GM21737 (cell line): ENCODE measurements around the gene CARD8.
A peak's percentile ranks its signal among the peaks of the same experiment; 100 is the strongest.

ENCODE experiments used
- ATAC-seq: cut with Tn5 transposase; IDR thresholded peaks from one replicate; pipeline ENCODE4 v1.9.1; 2021; ENCODE audit warnings: mild to moderate bottlenecking, moderate library complexity; ENCODE audit not compliant: unreplicated experiment

The CARD8 gene

GRCh38 chr19:48218997-48219396 is 36.7 kb downstream of the CARD8 start:
- ATAC-seq, result no peak

DNA sequence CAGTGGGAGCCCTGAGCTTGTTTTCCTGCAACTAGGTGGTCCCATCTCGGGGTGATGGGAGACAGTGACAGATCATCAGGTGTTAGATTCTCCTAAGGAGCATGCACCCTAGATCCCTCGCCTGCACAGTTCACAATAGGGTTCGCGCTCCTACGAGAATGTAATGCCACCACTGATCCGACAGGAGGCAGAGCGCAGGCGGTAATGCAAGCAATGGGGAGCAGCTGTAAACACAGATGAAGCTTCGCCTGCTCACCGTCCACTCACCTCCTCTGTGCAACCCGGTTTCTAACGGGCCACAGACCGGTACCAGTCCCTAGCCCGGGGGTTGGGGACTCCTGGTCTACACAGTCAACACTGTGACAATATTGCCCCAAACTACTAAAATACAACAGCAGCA is 38.8 kb downstream of the CARD8 start:
- no peak for ATAC-seq

DNA sequence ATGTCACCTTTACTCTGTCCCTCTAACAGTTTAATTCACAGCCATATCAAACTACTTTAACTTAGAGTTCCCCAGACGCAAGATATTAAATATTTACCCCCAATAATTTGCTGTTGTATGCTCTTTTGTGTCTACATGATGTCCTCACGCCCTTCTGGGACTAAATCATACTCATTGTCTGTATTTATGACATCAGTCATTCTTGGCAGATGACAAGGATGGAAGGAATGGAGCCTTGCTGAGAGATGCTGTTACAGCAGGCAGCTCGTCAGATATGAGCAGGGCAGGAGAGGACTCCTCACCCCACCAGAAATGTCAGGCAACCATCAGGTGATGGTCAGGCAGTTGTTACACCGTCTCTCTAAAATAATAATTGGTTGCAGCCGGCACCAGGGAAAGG is 41.8 kb downstream of the CARD8 start:
- no peak for ATAC-seq

- no peak for ATAC-seq
Measured at GRCh38 chr19:48210005-48210404, 45.7 kb downstream of the CARD8 start.

DNA sequence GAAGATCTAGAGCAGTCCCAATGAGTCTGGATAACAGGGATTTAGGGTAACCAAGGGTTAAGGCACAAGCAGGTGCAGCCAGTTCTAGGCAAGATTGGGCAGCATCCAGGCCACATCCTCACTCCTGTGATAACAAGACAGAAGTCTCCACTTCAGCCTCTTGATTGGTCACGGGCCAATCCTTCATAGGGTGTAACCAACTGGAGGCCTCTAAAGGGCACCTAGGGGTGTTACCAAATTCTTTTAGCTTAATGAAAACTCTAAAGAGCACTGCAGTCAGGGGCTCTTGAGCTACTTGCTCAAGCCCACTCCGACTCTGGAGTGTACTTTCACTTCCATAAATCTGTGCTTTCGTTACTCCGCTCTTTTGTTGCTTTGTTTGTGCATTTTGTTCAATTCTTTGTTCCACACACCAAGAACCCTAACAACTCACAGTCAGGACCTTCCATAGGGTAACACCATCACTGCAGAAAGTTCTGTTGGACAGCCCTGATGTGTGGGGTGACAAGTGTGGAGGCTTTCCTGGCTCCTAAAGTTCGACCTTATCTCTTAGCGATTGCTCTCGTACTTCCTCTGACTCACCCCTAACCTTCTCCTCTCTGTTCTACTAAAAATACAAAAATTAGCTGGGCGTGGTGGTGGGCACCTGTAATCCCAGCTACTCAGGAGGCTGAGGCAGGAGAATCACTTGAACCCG is 49.2 kb downstream of the CARD8 start:
- no peak for ATAC-seq

GRCh38 chr19:48203794-48204628 is 51.7 kb downstream of the CARD8 start:
- ATAC-seq, result peak; percentile 82

DNA sequence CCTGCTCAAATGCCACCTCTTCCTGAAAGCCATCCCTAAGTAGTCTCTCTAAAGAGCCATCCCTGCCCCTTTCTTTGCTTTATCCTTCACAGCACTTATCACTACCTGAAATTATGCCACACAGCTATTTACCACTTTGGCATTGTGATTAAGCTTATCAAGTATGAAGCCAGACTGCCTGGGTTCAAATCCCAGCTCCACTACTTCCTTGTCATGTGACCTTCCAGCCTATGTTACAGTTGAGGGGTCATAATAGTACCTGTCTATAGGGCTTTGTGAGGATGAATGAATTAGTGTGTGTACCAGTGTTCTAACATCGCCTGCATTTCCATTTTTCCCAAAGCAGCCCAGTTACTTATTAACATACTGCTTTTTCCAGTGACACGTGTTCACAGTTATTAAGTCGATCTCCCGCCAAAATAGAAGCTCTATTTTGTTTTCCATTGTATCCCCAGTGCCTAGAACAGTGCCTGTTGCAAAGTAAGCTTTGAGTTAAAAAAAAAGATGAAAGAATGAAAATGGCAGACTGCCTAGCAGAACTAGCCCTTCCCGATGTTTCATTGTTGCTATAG is 52.4 kb downstream of the CARD8 start:
- ATAC-seq, result no peak

DNA sequence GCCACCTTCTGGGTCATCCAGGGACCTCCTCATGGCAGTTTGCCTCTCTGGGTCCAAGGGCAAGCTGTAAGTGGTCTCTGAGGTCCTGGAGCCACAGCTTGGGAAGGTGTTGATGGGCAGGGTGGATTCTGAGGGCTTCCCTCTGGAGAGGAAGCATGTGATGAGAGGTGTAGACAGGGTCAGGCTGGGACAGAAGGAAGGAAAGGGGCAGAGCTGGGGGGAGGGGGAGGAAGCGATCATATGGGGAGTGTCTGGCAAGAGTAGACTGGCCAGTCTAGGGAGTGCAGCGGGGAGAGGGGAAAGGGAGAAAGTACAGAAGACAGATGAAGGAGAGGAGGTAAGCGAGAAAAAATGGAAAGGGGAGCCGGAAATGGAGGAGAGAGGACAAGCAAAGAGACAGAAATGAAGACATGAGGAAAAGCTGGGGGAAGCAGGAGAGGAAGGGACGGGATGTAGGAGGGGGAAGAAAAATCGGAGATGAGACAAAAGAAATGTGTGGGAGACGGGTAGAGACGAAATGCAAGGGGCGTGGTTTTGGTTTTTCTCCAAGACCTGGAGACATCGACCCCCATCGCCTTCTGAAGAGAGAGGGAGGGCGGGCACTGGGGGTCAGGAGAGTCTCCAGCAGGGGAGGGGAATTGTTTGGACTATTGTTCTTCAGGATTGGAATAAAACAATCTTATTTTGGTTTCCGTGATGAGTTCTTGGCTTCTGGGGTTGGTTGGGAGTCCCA is 58.6 kb downstream of the CARD8 start:
- ATAC-seq, result no peak

GRCh38 chr19:48196321-48196763 is 59.4 kb downstream of the CARD8 start:
- ATAC-seq, result no peak

DNA sequence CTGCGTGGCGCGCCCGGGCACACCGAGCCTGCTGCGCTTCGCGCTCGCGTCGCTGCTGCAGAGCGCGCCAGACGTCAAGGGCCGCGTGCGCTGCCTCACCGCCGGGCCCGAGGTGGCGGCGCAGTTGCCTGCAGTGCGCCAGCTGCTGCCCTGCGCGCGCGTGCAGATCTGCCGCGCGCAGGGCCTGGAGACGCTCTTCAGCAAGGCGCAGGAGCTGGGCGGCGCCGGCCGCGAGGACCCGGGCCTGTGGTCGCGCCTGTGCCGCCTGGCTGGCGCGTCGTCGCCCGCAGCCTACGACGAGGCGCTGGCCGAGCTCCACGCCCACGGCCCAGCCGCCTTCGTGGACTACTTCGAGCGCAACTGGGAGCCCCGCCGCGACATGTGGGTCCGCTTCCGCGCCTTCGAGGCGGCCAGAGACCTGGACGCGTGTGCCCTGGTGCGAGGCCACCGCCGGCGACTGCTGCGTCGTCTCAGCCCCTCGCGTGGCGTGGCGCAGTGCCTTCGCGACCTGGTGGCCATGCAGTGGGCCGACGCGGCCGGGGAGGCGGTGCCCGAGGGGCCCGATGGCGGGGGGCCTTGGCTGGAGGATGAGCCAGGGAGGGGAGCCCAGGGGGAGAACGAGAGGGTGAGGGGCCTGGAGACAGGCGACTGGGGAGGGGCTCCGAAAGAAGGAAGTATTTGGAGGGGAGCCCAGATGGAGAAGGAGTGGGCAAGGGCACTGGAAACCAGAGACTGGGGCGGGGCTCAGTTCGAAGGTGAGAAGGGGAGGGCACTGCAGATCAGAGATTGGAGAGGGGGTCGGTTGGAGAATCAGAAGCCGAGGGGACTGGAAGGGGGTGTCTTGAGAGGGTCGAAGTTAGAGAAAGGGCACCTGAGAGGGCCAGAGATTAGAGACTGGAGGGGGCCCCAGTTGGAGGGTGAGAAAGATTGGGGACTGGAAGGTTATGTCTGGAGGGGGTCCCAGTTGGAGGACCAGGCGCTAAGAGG is 60.6 kb downstream of the CARD8 start:
- no peak for ATAC-seq

- ATAC-seq, result no peak
Measured at GRCh38 chr19:48194041-48194843, 61.5 kb downstream of the CARD8 start.

DNA sequence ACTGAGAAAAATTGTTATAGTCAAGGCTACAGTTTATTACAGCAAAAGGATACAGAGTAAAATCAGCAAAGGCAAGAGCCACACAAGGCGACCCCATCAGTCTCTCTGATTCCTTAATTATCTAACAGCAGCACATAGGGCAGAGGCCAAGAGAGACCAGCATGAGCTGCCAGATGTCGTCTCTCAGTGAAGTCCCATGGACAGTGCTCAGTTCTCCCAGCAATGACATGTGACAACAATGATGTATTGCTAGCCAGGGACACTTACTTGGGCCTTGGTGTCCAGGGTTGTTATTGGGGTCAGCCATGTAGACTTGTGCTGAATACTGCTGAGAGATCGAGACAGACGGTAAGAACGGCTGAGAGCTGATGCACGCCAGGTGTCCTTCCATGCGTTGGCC is 63.0 kb downstream of the CARD8 start:
- no peak for ATAC-seq

GRCh38 chr19:48190885-48191284 is 64.8 kb downstream of the CARD8 start:
- no peak for ATAC-seq

DNA sequence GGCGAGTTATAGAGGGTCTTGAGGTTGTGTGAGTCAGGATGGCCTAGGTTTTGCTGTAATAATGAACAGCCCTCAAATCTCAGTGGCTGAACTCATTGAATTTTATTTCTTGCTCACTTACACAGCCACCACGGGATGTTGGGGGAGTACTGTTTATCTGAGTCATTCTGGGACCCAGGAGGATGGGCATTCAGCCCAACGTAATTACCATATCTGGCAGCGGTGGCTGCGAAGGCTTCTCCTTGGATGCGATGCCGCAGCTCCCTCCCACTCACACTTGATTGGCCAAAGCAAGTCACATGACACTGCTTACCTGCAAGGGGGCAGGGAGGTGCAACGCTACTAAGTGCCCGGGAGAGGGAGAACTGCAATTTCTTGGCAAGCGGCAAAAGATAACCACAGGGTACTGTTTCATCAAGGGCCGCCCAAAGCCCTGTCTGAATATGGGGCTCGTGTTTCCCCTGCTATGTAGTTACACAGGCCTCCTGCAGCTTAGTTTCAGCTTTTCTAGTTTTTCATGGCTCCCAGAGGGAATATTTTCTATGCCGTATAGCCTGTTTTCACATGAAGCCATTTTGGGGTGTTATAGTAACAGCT is 65.3 kb downstream of the CARD8 start:
- ATAC-seq, result no peak

- ATAC-seq, result peak; percentile 65
Measured at GRCh38 chr19:48186541-48186991, 69.1 kb downstream of the CARD8 start.

GRCh38 chr19:48186015-48186414 is 69.7 kb downstream of the CARD8 start:
- ATAC-seq, result peak; percentile 40

DNA sequence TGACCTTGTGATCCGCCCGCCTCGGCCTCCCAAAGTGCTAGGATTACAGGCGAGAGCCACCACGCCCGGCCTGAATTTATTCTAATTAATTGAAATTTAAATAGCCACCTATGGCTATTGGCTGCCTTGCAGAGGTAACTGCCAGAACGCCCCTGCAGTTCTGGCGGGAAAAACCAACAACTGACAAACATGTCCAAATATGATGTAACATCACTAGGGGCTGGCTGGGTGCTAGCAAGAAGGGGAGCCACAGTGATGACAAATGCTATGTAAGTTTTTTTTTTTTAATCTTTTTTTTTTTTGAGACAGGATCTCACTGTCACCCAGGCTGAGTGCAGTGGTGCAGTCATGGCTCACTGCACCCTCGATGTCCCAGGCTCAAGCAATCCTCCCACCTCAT is 72.4 kb downstream of the CARD8 start:
- ATAC-seq, result no peak

DNA sequence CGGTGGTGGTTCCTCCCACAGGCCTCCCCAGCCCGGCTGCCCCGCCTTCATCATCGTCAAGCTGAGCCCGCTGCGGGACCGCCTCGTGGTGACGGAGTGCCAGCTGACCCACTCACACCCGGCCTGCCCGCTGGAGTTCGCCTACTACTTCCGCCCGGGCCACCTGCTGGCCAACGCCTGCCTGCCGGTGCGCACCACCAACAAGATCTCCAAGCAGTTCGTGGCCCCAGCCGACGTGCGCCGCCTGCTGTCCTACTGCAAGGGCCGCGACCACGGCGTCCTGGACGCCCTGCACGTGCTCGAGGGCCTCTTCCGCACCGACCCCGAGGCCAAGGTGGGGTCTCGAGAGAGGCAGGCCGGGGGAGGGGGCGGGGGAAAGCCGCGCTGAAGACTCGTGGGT is 73.3 kb downstream of the CARD8 start:
- no peak for ATAC-seq

- no peak for ATAC-seq
Measured at GRCh38 chr19:48181505-48181904, 74.2 kb downstream of the CARD8 start.
